Naive thymus-derived CD4-positive, alpha-beta T cell (primary cell): ENCODE measurements around the gene MLX. TPM values are rescaled to one million over a fixed set of nuclear protein-coding genes. Genes with fewer than 3 reads are reported as not detected.
"Not testable (repeated sequence)": the region's sequence is repeated elsewhere in the genome, so short reads cannot be mapped to it uniquely, and the experiment has no call there.

ENCODE experiments used
- ATAC-seq: fragments of 150-1000 bp; cut with Tn5 transposase; 2 replicates; pipeline ENCODE4 v1.10.0; 2021; ENCODE audit warnings: mild to moderate bottlenecking, moderate library complexity
- CTCF ChIA-PET: fragments of 350-600 bp; sonication (Branson Sonifier 250); formaldehyde crosslinking; loops from one replicate; lab custom pipeline; 2021; ENCODE audit warnings: antibody characterized with exemption; lab: Charles Lee
- POLR2A ChIA-PET: fragments of 350-600 bp; sonication (Branson Sonifier 250); formaldehyde crosslinking; loops from one replicate; lab custom pipeline; 2021; ENCODE audit warnings: antibody characterized with exemption, inconsistent platforms; lab: Charles Lee
- DNase-seq, 9 donors: peaks; one replicate each; pipeline versions ENCODE4 v3.0.0 to v3.0.0-alpha.2; 2020 to 2022; ENCODE audit warnings: mixed read lengths in 1 of 9
- H3K27ac ChIP-seq: one replicate; pipeline ENCODE4 v1.7.0; 2013; ENCODE audit warnings: mild to moderate bottlenecking, low read depth, low read length, moderate library complexity
- H3K27me3 ChIP-seq, 2 donors: one replicate each; pipeline ENCODE4 v1.7.0; 2013; ENCODE audit warnings: low read length in 2 of 2, mild to moderate bottlenecking in 2 of 2, moderate library complexity in 2 of 2; ENCODE audit not compliant: control insufficient read depth in 2 of 2, insufficient read depth in 2 of 2
- H3K36me3 ChIP-seq, 3 experiments: 1 replicate in 2 of 3; 2 replicates in 1 of 3; pipeline ENCODE4 v1.7.0; 2013; ENCODE audit warnings: low read length in 3 of 3, mild to moderate bottlenecking in 3 of 3, moderate library complexity in 1 of 3; ENCODE audit not compliant: insufficient read depth in 3 of 3, control insufficient read depth in 2 of 3
- H3K4me1 ChIP-seq, 2 donors: one replicate each; pipeline ENCODE4 v1.7.0; 2013; ENCODE audit warnings: low read length in 2 of 2, mild to moderate bottlenecking in 2 of 2, moderate library complexity in 1 of 2; ENCODE audit not compliant: control insufficient read depth in 2 of 2, insufficient read depth in 2 of 2
- H3K4me3 ChIP-seq: 2 replicates; pipeline ENCODE4 v1.7.0; 2013; ENCODE audit warnings: mild to moderate bottlenecking, low read length
- H3K9me3 ChIP-seq, 3 experiments: 1 replicate in 2 of 3; 2 replicates in 1 of 3; pipeline ENCODE4 v1.7.0; 2013; ENCODE audit warnings: low read length in 3 of 3; ENCODE audit not compliant: control insufficient read depth in 2 of 3
- H3K27ac Mint-ChIP-seq, 9 donors: one replicate each; pipeline ENCODE4 v1.8.0; 2020 to 2022; ENCODE audit warnings: mixed read lengths in 9 of 9, mild to moderate bottlenecking in 8 of 9, moderate library complexity in 5 of 9, inconsistent platforms in 2 of 9
- H3K27me3 Mint-ChIP-seq, 5 donors: one replicate each; pipeline ENCODE4 v1.8.0; 2021 to 2022; ENCODE audit warnings: mixed read lengths in 5 of 5, mild to moderate bottlenecking in 1 of 5
- H3K36me3 Mint-ChIP-seq, 5 donors: one replicate each; pipeline ENCODE4 v1.8.0; 2020 to 2022; ENCODE audit warnings: mixed read lengths in 5 of 5, mild to moderate bottlenecking in 3 of 5, inconsistent platforms in 1 of 5
- H3K4me1 Mint-ChIP-seq, 7 donors: one replicate each; pipeline ENCODE4 v1.8.0; 2020 to 2022; ENCODE audit warnings: mixed read lengths in 7 of 7, mild to moderate bottlenecking in 3 of 7, inconsistent platforms in 1 of 7
- H3K4me3 Mint-ChIP-seq, 10 donors: one replicate each; pipeline ENCODE4 v1.8.0; 2020 to 2022; ENCODE audit warnings: mild to moderate bottlenecking in 10 of 10, mixed read lengths in 10 of 10, moderate library complexity in 6 of 10, inconsistent platforms in 2 of 10
- H3K9me3 Mint-ChIP-seq, 11 donors: one replicate each; pipeline ENCODE4 v1.8.0; 2020 to 2022; ENCODE audit warnings: mixed read lengths in 11 of 11, mild to moderate bottlenecking in 4 of 11, inconsistent platforms in 1 of 11, moderate library complexity in 1 of 11
- intact Hi-C, 2 donors: fragments of 100-400 bp; cut with micrococcal nuclease; formaldehyde crosslinking; loops; one replicate each; pipeline ENCODE4 v1.15.1; 2023
- polyA plus RNA-seq, 2 donors: library from polyadenylated mRNA; unstranded; fragments of 300-500 nt; fragmentation: Illumina TruSeq; gene quantifications; one replicate each; pipeline ENCODE4 v1.2.3, GENCODE V29; 2021
- total RNA-seq, 6 experiments: library from RNA in 5 of 6; stranded (reverse) in 5 of 6; gene quantifications; 1 replicate in 5 of 6; 2 replicates in 1 of 6; pipeline ENCODE4 v1.2.3 and lab custom pipeline; 2021 to 2026

Gene MLX
- total and polyA plus RNA-seq, 7 experiments from 2014 or later: 28.1 to 73.9 (median 50.1) TPM

- no peak for DNase-seq
- ChIA-PET POLR2A (interaction anchor here (0.6 to 2.8 kb wide), 9 partner anchors 11 to 824 kb away, joined by 4 to 19 read pairs (median 6); partner anchors contain the start of genes DNAJC7, HSD17B1, MLX and PSMC3IP), CTCF (interaction anchor here (0.6 kb wide), 1 partner anchor 797 kb away, joined by 4 read pairs; no protein-coding TSS in a partner anchor)
- H3K27ac Mint-ChIP-seq: peak overlapping the region in 5 of 9 donors; percentile 25 to 85 (median 66)
- Histone ChIP-seq H3K9me3 (no peaks in the 10 kb centered on the region), H3K4me3 (peak overlapping the region; percentile 71), H3K4me1 (peaks cover 12 to 26% of the 10 kb centered on the region in 2 donors), H3K27me3 (no peaks in the 10 kb centered on the region), H3K36me3 (no peaks in the 10 kb centered on the region), H3K27ac (peak overlapping the region; percentile 57)
- peaks cover 28 to 48% (median 41%) of the 10 kb centered on the region in 7 donors for H3K4me1 Mint-ChIP-seq
- H3K4me3 Mint-ChIP-seq: peak overlapping the region; percentile 74 to 91 (median 84)
- peaks cover 0 to 4% (median 0%) of the 10 kb centered on the region in 11 donors for H3K9me3 Mint-ChIP-seq
- intact Hi-C loops: loop anchor here (2.0 to 10.0 kb wide), 5 partner anchors 18 to 672 kb away; partner anchors contain the start of genes GHDC (in 1 of the 2), KLHL11 (in 1 of the 2), PLEKHH3 (in 1 of the 2) and RETREG3 (in 1 of the 2)
- ATAC-seq: no peak
- H3K36me3 Mint-ChIP-seq: peaks cover 0 to 12% (median 5%) of the 10 kb centered on the region in 5 donors
- peaks cover 0 to 6% (median 0%) of the 10 kb centered on the region in 5 donors for H3K27me3 Mint-ChIP-seq
Observed at GRCh38 chr17:42537156-42537805, 29.6 kb upstream of the MLX start.

- H3K27ac ChIP-seq: no peak overlapping the region
- Mint-ChIP-seq H3K36me3 (peaks cover 0 to 12% (median 5%) of the 10 kb centered on the region in 5 donors), H3K27ac (peak overlapping the region in 6 of 9 donors; percentile 15 to 81 (median 58)), H3K4me1 (peaks cover 28 to 48% (median 41%) of the 10 kb centered on the region in 7 donors), H3K4me3 (peak overlapping the region; percentile 26 to 82 (median 76)), H3K9me3 (peaks cover 0 to 4% (median 0%) of the 10 kb centered on the region in 11 donors), H3K27me3 (peaks cover 0 to 6% (median 0%) of the 10 kb centered on the region in 5 donors)
- ChIA-PET CTCF (interaction anchor here (0.6 kb wide), 1 partner anchor 797 kb away, joined by 4 read pairs; no protein-coding TSS in a partner anchor), POLR2A (interaction anchor here (0.6 to 2.8 kb wide), 4 partner anchors 10 to 178 kb away, joined by 3 to 19 read pairs (median 8); partner anchors contain the start of gene HSD17B1)
- H3K36me3 ChIP-seq: peaks cover 0 to 5% (median 0%) of the 10 kb centered on the region in 3 experiments
- ATAC-seq (no peak), DNase-seq (no peak)
- no peak overlapping the region for H3K4me3 ChIP-seq
- H3K27me3 ChIP-seq: no peaks in the 10 kb centered on the region
- intact Hi-C loops: loop anchor here (2.0 to 10.0 kb wide), 5 partner anchors 17 to 673 kb away; partner anchors contain the start of genes GHDC (in 1 of the 2), KLHL11 (in 1 of the 2), PLEKHH3 (in 1 of the 2) and RETREG3 (in 1 of the 2)
- no peaks in the 10 kb centered on the region for H3K9me3 ChIP-seq
- H3K4me1 ChIP-seq: peaks cover 12 to 26% of the 10 kb centered on the region in 2 donors
Observed at GRCh38 chr17:42537826-42538451, 29.0 kb upstream of the MLX start.

- Histone ChIP-seq H3K4me3 (no peak overlapping the region), H3K4me1 (peaks cover 12 to 26% of the 10 kb centered on the region in 2 donors), H3K9me3 (no peaks in the 10 kb centered on the region), H3K27ac (no peak overlapping the region), H3K36me3 (peaks cover 0 to 11% (median 0%) of the 10 kb centered on the region in 3 experiments), H3K27me3 (no peaks in the 10 kb centered on the region)
- no peak for DNase-seq
- ChIA-PET CTCF (no interaction called here), POLR2A (interaction anchor here (0.6 to 2.8 kb wide), 2 partner anchors 15 to 179 kb away, joined by 3 to 19 read pairs; partner anchors contain the start of gene HSD17B1)
- Mint-ChIP-seq H3K4me3 (peak overlapping the region in 1 of 10 donors; percentile 38), H3K27me3 (peaks cover 0 to 3% (median 0%) of the 10 kb centered on the region in 5 donors), H3K4me1 (peaks cover 28 to 48% (median 40%) of the 10 kb centered on the region in 7 donors), H3K27ac (peak overlapping the region in 1 of 9 donors; percentile 66), H3K36me3 (peaks cover 0 to 12% (median 5%) of the 10 kb centered on the region in 5 donors), H3K9me3 (peaks cover 0 to 4% (median 0%) of the 10 kb centered on the region in 11 donors)
- intact Hi-C loops: loop anchor here (5.0 to 10.0 kb wide), 3 partner anchors 139 to 674 kb away; partner anchors contain the start of genes GHDC (in 1 of the 2), KLHL11 (in 1 of the 2) and PLEKHH3 (in 1 of the 2)
- no peak for ATAC-seq
Observed at GRCh38 chr17:42538482-42538881, 28.4 kb upstream of the MLX start.

- H3K9me3 ChIP-seq, CTCF ChIA-PET, H3K4me3 ChIP-seq, ATAC-seq, H3K27me3 Mint-ChIP-seq, H3K27me3 ChIP-seq, DNase-seq, H3K27ac ChIP-seq, H3K9me3 Mint-ChIP-seq, intact Hi-C loops: not testable (repeated sequence)
- Mint-ChIP-seq H3K27ac (peak overlapping the region in 8 of 9 donors; percentile 11 to 76 (median 59)), H3K36me3 (peaks cover 0 to 15% (median 5%) of the 10 kb centered on the region in 5 donors), H3K4me3 (peak overlapping the region in 9 of 10 donors; percentile 13 to 72 (median 59)), H3K4me1 (peaks cover 26 to 45% (median 37%) of the 10 kb centered on the region in 7 donors)
- peaks cover 12 to 26% of the 10 kb centered on the region in 2 donors for H3K4me1 ChIP-seq
- H3K36me3 ChIP-seq: peaks cover 0 to 16% (median 0%) of the 10 kb centered on the region in 3 experiments
- POLR2A ChIA-PET: interaction anchor here (0.7 kb wide), 1 partner anchor 29 kb away, joined by 3 read pairs; no protein-coding TSS in a partner anchor
Observed at GRCh38 chr17:42540558-42540957, 26.3 kb upstream of the MLX start.

DNA sequence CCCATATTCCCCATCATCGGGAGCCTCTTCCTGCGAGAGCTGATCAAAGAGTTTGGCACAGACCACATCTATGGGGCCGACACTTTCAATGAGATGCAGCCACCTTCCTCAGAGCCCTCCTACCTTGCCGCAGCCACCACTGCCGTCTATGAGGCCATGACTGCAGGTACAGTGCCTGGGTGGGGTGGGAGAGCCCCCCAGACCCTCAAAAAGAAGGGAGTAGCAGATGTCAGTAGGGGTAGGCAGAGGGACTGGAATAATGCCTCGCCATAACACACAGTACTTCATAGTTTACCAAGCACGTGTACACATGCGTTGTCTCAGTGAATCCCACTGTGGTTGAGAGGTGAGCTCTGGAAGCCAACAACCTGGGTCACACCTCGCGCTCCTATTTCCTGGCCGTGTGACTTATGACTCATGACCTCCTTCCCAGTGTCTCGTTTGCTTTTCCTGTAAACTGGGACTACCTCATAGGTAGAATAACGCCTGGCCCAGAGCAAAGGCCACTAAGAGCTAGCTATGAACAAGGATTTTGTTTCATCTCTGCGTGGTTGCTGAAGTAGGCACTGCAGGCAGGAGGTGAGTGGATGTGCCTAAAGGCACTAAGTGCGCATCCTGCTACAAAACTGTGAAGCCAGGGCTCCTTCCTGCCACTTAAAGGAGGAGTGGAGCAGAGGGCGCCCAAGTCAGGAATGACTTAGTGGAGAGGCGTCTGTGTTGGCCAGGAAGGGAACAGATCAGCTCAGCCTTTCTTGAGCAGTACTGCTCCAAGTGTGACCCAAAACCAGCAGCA lies 25.7 kb upstream of the MLX start:
- H3K4me1 ChIP-seq: peaks cover 12 to 26% of the 10 kb centered on the region in 2 donors
- H3K4me3 ChIP-seq: no peak overlapping the region
- DNase-seq: peak in 1 of 9 donors; percentile 25
- ATAC-seq: no peak
- H3K27ac ChIP-seq: no peak overlapping the region
- Mint-ChIP-seq H3K9me3 (no peaks in the 10 kb centered on the region), H3K27ac (peak overlapping the region; percentile 11 to 76 (median 60)), H3K27me3 (no peaks in the 10 kb centered on the region), H3K4me3 (peak overlapping the region; percentile 13 to 72 (median 57)), H3K36me3 (peaks cover 0 to 15% (median 5%) of the 10 kb centered on the region in 5 donors), H3K4me1 (peaks cover 23 to 41% (median 34%) of the 10 kb centered on the region in 7 donors)
- H3K9me3 ChIP-seq: no peaks in the 10 kb centered on the region
- ChIA-PET POLR2A (interaction anchor here (0.5 to 0.8 kb wide), 4 partner anchors 11 to 30 kb away, joined by 3 to 4 read pairs (median 3); no protein-coding TSS in a partner anchor), CTCF (interaction anchor here (0.8 kb wide), 1 partner anchor 11 kb away, joined by 3 read pairs; no protein-coding TSS in a partner anchor)
- H3K27me3 ChIP-seq: no peaks in the 10 kb centered on the region
- intact Hi-C loops: no loop called here
- peaks cover 0 to 16% (median 0%) of the 10 kb centered on the region in 3 experiments for H3K36me3 ChIP-seq
